Panc1 (cell line): ENCODE data around the gene EYS. TPM values are rescaled to one million over a fixed set of nuclear protein-coding genes. Genes with fewer than 3 reads are reported as not detected.

Experiments used
- ATAC-seq: fragments of 200-7000 bp; cut with Tn5 transposase; 2 replicates; pipeline ENCODE4 v1.9.1; 2020; ENCODE audit warnings: mild to moderate bottlenecking, moderate library complexity
- BruUV-seq: library from RNA; stranded (reverse); fragments of 400-500 nt; replicated peaks from 2 replicates; lab custom pipeline; 2021; lab: Mats Ljungman, UMichigan
- CTCF ChIA-PET: fragments of 300-600 bp; sonication (Branson Sonifier 250); formaldehyde crosslinking; loops from one replicate; lab custom pipeline; 2022; ENCODE audit warnings: antibody characterized with exemption; lab: Charles Lee
- POLR2A ChIA-PET: fragments of 300-600 bp; sonication (Branson Sonifier 250); formaldehyde crosslinking; loops from one replicate; lab custom pipeline; 2022; ENCODE audit warnings: antibody characterized with exemption; lab: Charles Lee
- DNase-seq: peaks from one replicate; pipeline ENCODE4 v3.0.0-alpha.2; 2010; ENCODE audit warnings: low read depth, low spot score
- H3K27ac ChIP-seq: 2 replicates; pipeline ENCODE4 v1.5.1; 2011; ENCODE audit warnings: mild to moderate bottlenecking, low read length, inconsistent platforms
- H3K27me3 ChIP-seq: fragments of 200-500 bp; sonication (Bioruptor generic); 2 replicates; pipeline ENCODE4 v1.6.0; 2014; ENCODE audit warnings: low read length, inconsistent platforms; ENCODE audit not compliant: control insufficient read depth, insufficient read depth
- H3K36me3 ChIP-seq: fragments of 200-500 bp; sonication (Bioruptor generic); 2 replicates; pipeline ENCODE4 v1.5.1; 2014; ENCODE audit warnings: inconsistent platforms, mild to moderate bottlenecking, low read length, moderate library complexity; ENCODE audit not compliant: control insufficient read depth, insufficient read depth
- H3K4me1 ChIP-seq: 2 replicates; pipeline ENCODE4 v1.5.1; 2011; ENCODE audit warnings: inconsistent platforms, mild to moderate bottlenecking, low read length, moderate library complexity; ENCODE audit not compliant: control insufficient read depth, insufficient read depth
- H3K4me3 ChIP-seq, 2 experiments: 2 replicates each; pipeline ENCODE4 v1.5.1; 2011 to 2012; ENCODE audit warnings: low read depth in 2 of 2, low read length in 2 of 2, mild to moderate bottlenecking in 2 of 2, inconsistent platforms in 1 of 2, moderate library complexity in 1 of 2
- H3K9me3 ChIP-seq: fragments of 200-500 bp; sonication (Bioruptor generic); 2 replicates; pipeline ENCODE4 v1.5.1; 2014; ENCODE audit warnings: low read depth, mild to moderate bottlenecking, inconsistent platforms, low read length, moderate library complexity; ENCODE audit not compliant: control insufficient read depth, insufficient read depth
- POLR2AphosphoS5 ChIP-seq: IDR thresholded peaks from 2 replicates; pipeline ENCODE4 v1.6.1; 2012; ENCODE audit warnings: mild to moderate bottlenecking, low read depth, low read length, moderate library complexity
- SIN3A ChIP-seq: IDR thresholded peaks from 2 replicates; pipeline ENCODE4 v1.6.1; 2012; ENCODE audit warnings: low read depth, mild to moderate bottlenecking, low read length, moderate library complexity, borderline replicate concordance; ENCODE audit not compliant: insufficient read depth
- TCF7L2 ChIP-seq: IDR thresholded peaks from 2 replicates; pipeline ENCODE4 v1.6.1; 2011; ENCODE audit warnings: mild to moderate bottlenecking, low read depth, low read length, inconsistent platforms
- in situ Hi-C: cut with HindIII; loops from 2 replicates; pipeline ENCODE4 v1.10.0; 2016; ENCODE audit warnings: low sequenced_read_pairs, low pct_unique_long_range_greater_than_20kb
- intact Hi-C: fragments of 100-400 bp; cut with micrococcal nuclease; formaldehyde crosslinking; loops from one replicate; pipeline ENCODE4 v1.10.0; 2022; ENCODE audit not compliant: unreplicated experiment
- total RNA-seq: library from RNA; stranded (reverse); gene quantifications from one replicate; pipeline ENCODE4 v1.2.1, GENCODE V29; 2021; ENCODE audit not compliant: unreplicated experiment
- TF ChIP-seq, protein P1 (sequence below): fragments of 450-650 bp; IDR thresholded peaks from 2 replicates; pipeline ENCODE4 v1.5.1; 2017; ENCODE audit warnings: mild to moderate bottlenecking
- TF ChIP-seq, protein P2 (sequence below), 2 experiments: IDR thresholded peaks; 2 replicates each; pipeline ENCODE4 v1.6.1; 2011 to 2012; ENCODE audit warnings: low read depth in 2 of 2, control low read depth in 1 of 2, low read length in 1 of 2, mild to moderate bottlenecking in 1 of 2, moderate library complexity in 1 of 2; ENCODE audit not compliant: insufficient read depth in 1 of 2

EYS gene
- total RNA-seq, 1 experiment from 2014 or later, result not detected

DNA sequence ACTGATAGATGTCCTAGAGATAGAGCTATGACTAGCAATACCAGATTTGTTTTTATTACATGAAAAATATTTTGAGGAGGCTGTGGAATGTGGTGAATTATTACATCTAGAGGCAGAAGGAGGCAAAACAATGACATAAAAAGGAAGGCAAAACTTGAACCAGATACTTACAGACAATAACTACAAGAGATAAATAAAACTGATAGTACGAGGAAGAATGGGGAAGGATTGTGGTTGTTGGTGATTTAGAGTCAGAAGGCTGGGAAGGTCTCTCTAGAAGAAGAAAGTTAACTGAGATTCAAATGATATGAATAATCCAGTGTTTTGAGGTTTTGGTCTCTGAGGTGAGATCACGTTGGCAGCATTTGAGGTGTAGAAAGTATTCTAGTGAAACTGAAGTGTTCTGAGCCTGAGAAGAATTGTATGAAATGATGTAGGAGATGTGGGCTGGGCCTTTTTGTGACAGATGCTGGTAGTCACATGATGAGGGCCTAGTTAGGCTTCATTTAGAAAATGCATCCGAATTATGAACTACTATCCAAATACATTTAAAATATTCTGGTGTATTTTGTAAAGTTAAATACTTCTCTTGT, 589.1 kb downstream of the EYS start:
- TF ChIP-seq POLR2AphosphoS5 (no peak), TCF7L2 (no peak), SIN3A (no peak)
- Histone ChIP-seq H3K4me3 (no peak overlapping the region), H3K27ac (no peak overlapping the region), H3K36me3 (no peaks in the 10 kb centered on the region), H3K4me1 (no peaks in the 10 kb centered on the region), H3K27me3 (no peaks in the 10 kb centered on the region), H3K9me3 (no peaks in the 10 kb centered on the region; the same call in 1 of the 2 replicates)
- ATAC-seq (no peak), DNase-seq (no peak)
- BruUV-seq, result no TSS peak
- in situ Hi-C loops (no loop called here), intact Hi-C loops (no loop called here)
- CTCF ChIA-PET, result no interaction called here
- POLR2A ChIA-PET, result no interaction called here

DNA sequence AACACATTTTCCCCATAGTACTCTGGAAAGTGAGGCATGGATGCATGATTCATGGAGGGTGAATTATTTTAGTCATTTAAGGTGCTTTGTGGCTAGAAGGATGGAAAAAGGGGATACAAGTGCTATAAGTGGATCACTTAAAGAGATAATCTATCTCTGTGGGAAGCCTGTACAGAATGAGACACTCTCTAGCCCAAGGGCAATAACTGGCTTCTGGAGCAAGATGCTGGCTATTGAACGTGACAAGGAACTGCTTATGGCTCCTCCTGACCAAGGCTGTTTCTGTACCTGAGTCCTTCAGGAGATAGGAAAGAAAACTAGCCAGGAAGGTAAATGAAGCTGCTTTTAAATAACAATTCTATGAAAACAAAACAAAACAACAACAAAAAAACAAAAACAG, 590.7 kb downstream of the EYS start:
- H3K27me3 ChIP-seq, result no peaks in the 10 kb centered on the region
- ChIA-PET POLR2A (no interaction called here), CTCF (no interaction called here)
- no peak overlapping the region for H3K4me3 ChIP-seq
- no peaks in the 10 kb centered on the region for H3K4me1 ChIP-seq
- no peaks in the 10 kb centered on the region for H3K36me3 ChIP-seq
- H3K9me3 ChIP-seq, result no peaks in the 10 kb centered on the region
- ATAC-seq (no peak), DNase-seq (no peak)
- TF ChIP-seq SIN3A, result no peak
- no peak for TF ChIP-seq POLR2AphosphoS5
- TF ChIP-seq, protein P1, sequence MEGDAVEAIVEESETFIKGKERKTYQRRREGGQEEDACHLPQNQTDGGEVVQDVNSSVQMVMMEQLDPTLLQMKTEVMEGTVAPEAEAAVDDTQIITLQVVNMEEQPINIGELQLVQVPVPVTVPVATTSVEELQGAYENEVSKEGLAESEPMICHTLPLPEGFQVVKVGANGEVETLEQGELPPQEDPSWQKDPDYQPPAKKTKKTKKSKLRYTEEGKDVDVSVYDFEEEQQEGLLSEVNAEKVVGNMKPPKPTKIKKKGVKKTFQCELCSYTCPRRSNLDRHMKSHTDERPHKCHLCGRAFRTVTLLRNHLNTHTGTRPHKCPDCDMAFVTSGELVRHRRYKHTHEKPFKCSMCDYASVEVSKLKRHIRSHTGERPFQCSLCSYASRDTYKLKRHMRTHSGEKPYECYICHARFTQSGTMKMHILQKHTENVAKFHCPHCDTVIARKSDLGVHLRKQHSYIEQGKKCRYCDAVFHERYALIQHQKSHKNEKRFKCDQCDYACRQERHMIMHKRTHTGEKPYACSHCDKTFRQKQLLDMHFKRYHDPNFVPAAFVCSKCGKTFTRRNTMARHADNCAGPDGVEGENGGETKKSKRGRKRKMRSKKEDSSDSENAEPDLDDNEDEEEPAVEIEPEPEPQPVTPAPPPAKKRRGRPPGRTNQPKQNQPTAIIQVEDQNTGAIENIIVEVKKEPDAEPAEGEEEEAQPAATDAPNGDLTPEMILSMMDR, result no peak
- TF ChIP-seq, protein P2, sequence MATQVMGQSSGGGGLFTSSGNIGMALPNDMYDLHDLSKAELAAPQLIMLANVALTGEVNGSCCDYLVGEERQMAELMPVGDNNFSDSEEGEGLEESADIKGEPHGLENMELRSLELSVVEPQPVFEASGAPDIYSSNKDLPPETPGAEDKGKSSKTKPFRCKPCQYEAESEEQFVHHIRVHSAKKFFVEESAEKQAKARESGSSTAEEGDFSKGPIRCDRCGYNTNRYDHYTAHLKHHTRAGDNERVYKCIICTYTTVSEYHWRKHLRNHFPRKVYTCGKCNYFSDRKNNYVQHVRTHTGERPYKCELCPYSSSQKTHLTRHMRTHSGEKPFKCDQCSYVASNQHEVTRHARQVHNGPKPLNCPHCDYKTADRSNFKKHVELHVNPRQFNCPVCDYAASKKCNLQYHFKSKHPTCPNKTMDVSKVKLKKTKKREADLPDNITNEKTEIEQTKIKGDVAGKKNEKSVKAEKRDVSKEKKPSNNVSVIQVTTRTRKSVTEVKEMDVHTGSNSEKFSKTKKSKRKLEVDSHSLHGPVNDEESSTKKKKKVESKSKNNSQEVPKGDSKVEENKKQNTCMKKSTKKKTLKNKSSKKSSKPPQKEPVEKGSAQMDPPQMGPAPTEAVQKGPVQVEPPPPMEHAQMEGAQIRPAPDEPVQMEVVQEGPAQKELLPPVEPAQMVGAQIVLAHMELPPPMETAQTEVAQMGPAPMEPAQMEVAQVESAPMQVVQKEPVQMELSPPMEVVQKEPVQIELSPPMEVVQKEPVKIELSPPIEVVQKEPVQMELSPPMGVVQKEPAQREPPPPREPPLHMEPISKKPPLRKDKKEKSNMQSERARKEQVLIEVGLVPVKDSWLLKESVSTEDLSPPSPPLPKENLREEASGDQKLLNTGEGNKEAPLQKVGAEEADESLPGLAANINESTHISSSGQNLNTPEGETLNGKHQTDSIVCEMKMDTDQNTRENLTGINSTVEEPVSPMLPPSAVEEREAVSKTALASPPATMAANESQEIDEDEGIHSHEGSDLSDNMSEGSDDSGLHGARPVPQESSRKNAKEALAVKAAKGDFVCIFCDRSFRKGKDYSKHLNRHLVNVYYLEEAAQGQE (IDR thresholded peaks at IDR 0.05; ENCODE audit: insufficient read depth in 1 of 2, low read depth in 2 of 2, low read length in 1 of 2), result no peak
- TF ChIP-seq TCF7L2, result no peak
- no TSS peak for BruUV-seq
- H3K27ac ChIP-seq, result no peak overlapping the region
- intact Hi-C loops, result no loop called here
- in situ Hi-C loops, result no loop called here

DNA sequence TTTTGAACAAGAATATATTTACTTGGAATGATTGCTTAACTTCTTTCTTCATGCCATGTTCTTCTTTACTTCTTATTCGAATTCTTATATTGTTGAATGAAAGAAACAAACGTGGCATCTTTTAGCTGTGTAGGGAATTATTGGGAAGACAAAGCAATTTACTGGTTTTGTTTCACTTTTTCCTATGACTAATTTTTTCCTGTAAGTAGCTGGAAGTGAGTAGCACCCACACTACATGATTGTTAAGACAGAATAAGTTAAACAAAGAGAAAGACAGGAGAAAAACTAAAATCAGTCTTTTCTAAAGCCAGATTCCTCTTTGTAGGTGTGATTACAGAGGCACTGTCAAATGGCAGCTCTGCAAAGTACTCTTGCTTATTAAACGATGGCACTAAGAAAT, 593.4 kb downstream of the EYS start:
- TF ChIP-seq POLR2AphosphoS5 (no peak), TCF7L2 (no peak), SIN3A (no peak)
- TF ChIP-seq, protein P1, result no peak
- TF ChIP-seq, protein P2 (IDR thresholded peaks at IDR 0.05; ENCODE audit: insufficient read depth in 1 of 2, low read depth in 2 of 2, low read length in 1 of 2), result no peak
- DNase-seq (no peak), ATAC-seq (no peak)
- Histone ChIP-seq H3K4me1 (no peaks in the 10 kb centered on the region), H3K27ac (no peak overlapping the region), H3K36me3 (no peaks in the 10 kb centered on the region), H3K4me3 (no peak overlapping the region), H3K9me3 (no peaks in the 10 kb centered on the region), H3K27me3 (no peaks in the 10 kb centered on the region)
- in situ Hi-C loops (no loop called here), intact Hi-C loops (no loop called here)
- ChIA-PET POLR2A (no interaction called here), CTCF (no interaction called here)
- BruUV-seq, result no TSS peak
